Measurements from ENCODE around the gene IFNLR1.

IFNLR1 gene

DNA sequence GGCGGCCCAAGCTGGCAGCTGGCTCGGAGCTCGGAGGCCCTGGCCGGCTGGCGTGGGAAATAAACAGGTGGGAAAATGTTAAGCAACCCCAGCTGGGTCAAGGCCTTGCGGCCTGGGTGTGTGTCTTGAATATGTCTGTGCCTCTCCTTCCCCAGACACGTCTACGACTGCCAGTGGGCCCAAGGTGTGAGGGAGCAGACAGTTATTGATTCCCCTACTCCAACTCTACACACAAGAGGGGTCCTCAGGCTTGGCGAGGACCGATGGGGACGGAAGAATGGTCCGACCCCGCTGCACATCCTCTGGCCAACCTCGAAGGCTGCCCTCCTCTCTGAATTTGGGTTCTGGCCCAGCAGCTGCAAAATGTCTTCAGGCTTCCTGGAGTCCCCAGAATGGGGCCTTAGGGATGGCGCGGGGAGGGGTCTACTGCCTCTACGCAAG, 46.3 kb downstream of the IFNLR1 start:
- Histone ChIP-seq H3K9me2 (replicated peaks; ENCODE audit: insufficient read depth, low read length) (no peaks in the 10 kb centered on the region), H3K27ac (ENCODE audit: low read length) (no peak overlapping the region), H4K20me1 (ENCODE audit: insufficient read depth, low read length) (no peaks in the 10 kb centered on the region), H3K4me3 (ENCODE audit: low read length) (no peak overlapping the region), H3K9ac (ENCODE audit: low read length) (no peak overlapping the region), H3K36me3 (replicated peaks; ENCODE audit: insufficient read depth, low read length) (no peaks in the 10 kb centered on the region), H3K27me3 (replicated peaks; ENCODE audit: insufficient read depth, low read length) (no peaks in the 10 kb centered on the region), H3K9me3 (replicated peaks; ENCODE audit: insufficient read depth, low read length) (no peaks in the 10 kb centered on the region), H3K79me2 (ENCODE audit: low read length) (peaks cover 10% of the 10 kb centered on the region), H3F3A (ENCODE audit: insufficient read depth, low read length) (no peaks in the 10 kb centered on the region), H3K4me1 (ENCODE audit: low read length) (peaks cover 6% of the 10 kb centered on the region; the same call in 1 of the 2 replicates), H2AFZ (ENCODE audit: low read length) (no peak overlapping the region), H3K4me2 (ENCODE audit: low read depth, low read length) (no peak overlapping the region)
- TF ChIP-seq EZH2 (optimal IDR thresholded peaks at IDR 0.05; ENCODE audit: low read depth, low read length) = no peak
- TF ChIP-seq, protein P1, sequence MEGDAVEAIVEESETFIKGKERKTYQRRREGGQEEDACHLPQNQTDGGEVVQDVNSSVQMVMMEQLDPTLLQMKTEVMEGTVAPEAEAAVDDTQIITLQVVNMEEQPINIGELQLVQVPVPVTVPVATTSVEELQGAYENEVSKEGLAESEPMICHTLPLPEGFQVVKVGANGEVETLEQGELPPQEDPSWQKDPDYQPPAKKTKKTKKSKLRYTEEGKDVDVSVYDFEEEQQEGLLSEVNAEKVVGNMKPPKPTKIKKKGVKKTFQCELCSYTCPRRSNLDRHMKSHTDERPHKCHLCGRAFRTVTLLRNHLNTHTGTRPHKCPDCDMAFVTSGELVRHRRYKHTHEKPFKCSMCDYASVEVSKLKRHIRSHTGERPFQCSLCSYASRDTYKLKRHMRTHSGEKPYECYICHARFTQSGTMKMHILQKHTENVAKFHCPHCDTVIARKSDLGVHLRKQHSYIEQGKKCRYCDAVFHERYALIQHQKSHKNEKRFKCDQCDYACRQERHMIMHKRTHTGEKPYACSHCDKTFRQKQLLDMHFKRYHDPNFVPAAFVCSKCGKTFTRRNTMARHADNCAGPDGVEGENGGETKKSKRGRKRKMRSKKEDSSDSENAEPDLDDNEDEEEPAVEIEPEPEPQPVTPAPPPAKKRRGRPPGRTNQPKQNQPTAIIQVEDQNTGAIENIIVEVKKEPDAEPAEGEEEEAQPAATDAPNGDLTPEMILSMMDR (IDR thresholded peaks at IDR 0.05; ENCODE audit: low read length) = no peak
- TF ChIP-seq EZH2phosphoT487 (IDR thresholded peaks at IDR 0.05; ENCODE audit: low read length) = no peak
- no peak for DNase-seq

DNA sequence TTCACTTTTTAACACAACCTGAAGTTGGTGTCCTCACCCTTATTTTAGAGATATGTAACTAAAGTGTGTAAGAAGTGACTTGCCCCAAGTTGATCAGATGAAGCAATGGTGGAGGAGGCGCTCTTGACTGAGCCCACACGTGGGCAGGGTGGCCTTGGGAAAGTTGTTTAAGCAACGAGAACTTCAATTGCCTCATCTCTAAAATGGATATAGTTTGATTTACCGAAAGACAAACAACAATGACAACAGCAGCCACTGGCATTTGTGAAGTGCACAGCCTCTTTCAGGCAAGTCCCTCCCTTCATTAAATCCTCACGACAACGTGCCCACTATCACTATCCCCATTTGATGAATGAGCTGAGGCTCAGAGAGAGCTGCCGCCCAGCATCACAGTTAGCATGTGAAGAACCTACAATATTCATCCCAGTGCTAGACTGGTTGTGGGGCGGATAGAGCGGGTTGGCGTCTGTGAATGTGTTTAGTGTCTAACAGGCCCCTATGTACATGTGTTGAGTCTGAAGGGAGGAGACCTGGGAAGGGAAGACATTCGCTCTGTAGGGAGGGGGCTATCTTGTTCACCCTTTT, 47.2 kb downstream of the IFNLR1 start:
- no peaks in the 10 kb centered on the region for H3K27me3 ChIP-seq (replicated peaks; ENCODE audit: insufficient read depth, low read length)
- no peaks in the 10 kb centered on the region for H3K9me3 ChIP-seq (replicated peaks; ENCODE audit: insufficient read depth, low read length)
- no peak overlapping the region for H3K4me2 ChIP-seq (ENCODE audit: low read depth, low read length)
- H3K27ac ChIP-seq (ENCODE audit: low read length) = no peak overlapping the region
- no peak overlapping the region for H2AFZ ChIP-seq (ENCODE audit: low read length)
- TF ChIP-seq, protein P1 (IDR thresholded peaks at IDR 0.05; ENCODE audit: low read length) = no peak
- no peak for TF ChIP-seq EZH2 (optimal IDR thresholded peaks at IDR 0.05; ENCODE audit: low read depth, low read length)
- no peak for TF ChIP-seq EZH2phosphoT487 (IDR thresholded peaks at IDR 0.05; ENCODE audit: low read length)
- no peaks in the 10 kb centered on the region for H3K36me3 ChIP-seq (replicated peaks; ENCODE audit: insufficient read depth, low read length)
- no peaks in the 10 kb centered on the region for H3F3A ChIP-seq (ENCODE audit: insufficient read depth, low read length)
- H3K79me2 ChIP-seq (ENCODE audit: low read length) = peaks cover 10% of the 10 kb centered on the region
- no peaks in the 10 kb centered on the region for H4K20me1 ChIP-seq (ENCODE audit: insufficient read depth, low read length)
- no peaks in the 10 kb centered on the region for H3K9me2 ChIP-seq (replicated peaks; ENCODE audit: insufficient read depth, low read length)
- no peak for DNase-seq
- peaks cover 6% of the 10 kb centered on the region; the same call in 1 of the 2 replicates for H3K4me1 ChIP-seq (ENCODE audit: low read length)
- no peak overlapping the region for H3K9ac ChIP-seq (ENCODE audit: low read length)
- H3K4me3 ChIP-seq (ENCODE audit: low read length) = no peak overlapping the region

DNA sequence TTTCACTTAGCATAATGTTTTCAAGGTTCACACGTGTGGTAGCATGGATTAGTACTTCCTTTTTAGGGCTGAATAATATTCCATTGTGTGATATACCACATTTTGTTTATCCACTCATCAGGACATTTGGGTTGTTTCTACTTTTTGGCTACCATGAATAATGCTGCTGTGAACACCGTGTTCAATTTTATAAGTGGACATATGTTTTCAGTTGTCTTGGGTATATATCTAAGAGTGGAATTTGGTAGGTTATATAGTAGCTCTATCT, 47.9 kb downstream of the IFNLR1 start:
- no peaks in the 10 kb centered on the region for H3K9me2 ChIP-seq (replicated peaks; ENCODE audit: insufficient read depth, low read length)
- no peaks in the 10 kb centered on the region for H3K9me3 ChIP-seq (replicated peaks; ENCODE audit: insufficient read depth, low read length)
- peaks cover 6% of the 10 kb centered on the region; the same call in 1 of the 2 replicates for H3K4me1 ChIP-seq (ENCODE audit: low read length)
- H4K20me1 ChIP-seq (ENCODE audit: insufficient read depth, low read length) = no peaks in the 10 kb centered on the region
- no peak for DNase-seq
- H3K9ac ChIP-seq (ENCODE audit: low read length) = no peak overlapping the region
- no peak overlapping the region for H3K27ac ChIP-seq (ENCODE audit: low read length)
- H3K27me3 ChIP-seq (replicated peaks; ENCODE audit: insufficient read depth, low read length) = no peaks in the 10 kb centered on the region
- no peak overlapping the region for H3K4me3 ChIP-seq (ENCODE audit: low read length)
- peaks cover 10% of the 10 kb centered on the region for H3K79me2 ChIP-seq (ENCODE audit: low read length)
- H3F3A ChIP-seq (ENCODE audit: insufficient read depth, low read length) = no peaks in the 10 kb centered on the region
- no peak overlapping the region for H2AFZ ChIP-seq (ENCODE audit: low read length)
- no peaks in the 10 kb centered on the region for H3K36me3 ChIP-seq (replicated peaks; ENCODE audit: insufficient read depth, low read length)
- TF ChIP-seq, protein P1 (IDR thresholded peaks at IDR 0.05; ENCODE audit: low read length) = no peak
- no peak for TF ChIP-seq EZH2phosphoT487 (IDR thresholded peaks at IDR 0.05; ENCODE audit: low read length)
- no peak for TF ChIP-seq EZH2 (optimal IDR thresholded peaks at IDR 0.05; ENCODE audit: low read depth, low read length)
- H3K4me2 ChIP-seq (ENCODE audit: low read depth, low read length) = no peak overlapping the region

Data from MM.1S (cell line).